Spleen (tissue), 11 donors: ENCODE measurements around the gene FADS3. TPM values are rescaled to one million over a fixed set of nuclear protein-coding genes. Genes with fewer than 3 reads are reported as not detected.

ENCODE experiments used
- DNase-seq: peaks from one replicate; pipeline ENCODE4 v3.0.0-alpha.2; 2020
- H3K27ac ChIP-seq, 8 donors: fragments of 200-600 bp; sonication (generic) in 7 of 8; 1 replicate in 4 of 8; 2 replicates in 4 of 8; pipeline versions ENCODE4 v1.5.0 to v1.8.0; 2016 to 2021; ENCODE audit warnings: inconsistent platforms in 4 of 8, mild to moderate bottlenecking in 4 of 8, moderate library complexity in 1 of 8
- H3K27me3 ChIP-seq, 7 donors: fragments of 200-600 bp; sonication (generic) in 6 of 7; replicated peaks in 1 of 7; 1 replicate in 4 of 7; 2 replicates in 3 of 7; pipeline versions ENCODE4 v1.5.0 to v1.8.0; 2016 to 2021; ENCODE audit warnings: inconsistent platforms in 3 of 7, mild to moderate bottlenecking in 1 of 7
- H3K36me3 ChIP-seq, 6 donors: fragments of 200-600 bp; sonication (generic) in 5 of 6; 1 replicate in 4 of 6; 2 replicates in 2 of 6; pipeline versions ENCODE4 v1.5.0 to v1.8.0; 2016 to 2021; ENCODE audit warnings: inconsistent platforms in 2 of 6
- H3K4me1 ChIP-seq, 6 donors: fragments of 200-600 bp; sonication (generic) in 5 of 6; 1 replicate in 3 of 6; 2 replicates in 3 of 6; pipeline versions ENCODE4 v1.5.0 to v1.8.0; 2016 to 2021; ENCODE audit warnings: inconsistent platforms in 3 of 6
- H3K4me3 ChIP-seq, 8 donors: fragments of 200-600 bp; sonication (generic) in 7 of 8; 1 replicate in 4 of 8; 2 replicates in 4 of 8; pipeline versions ENCODE4 v1.5.0 to v1.8.0; 2016 to 2021; ENCODE audit warnings: inconsistent platforms in 4 of 8, mild to moderate bottlenecking in 4 of 8, moderate library complexity in 2 of 8
- H3K9me3 ChIP-seq, 8 donors: fragments of 200-600 bp; sonication (generic) in 7 of 8; 1 replicate in 4 of 8; 2 replicates in 4 of 8; pipeline versions ENCODE4 v1.5.0 to v1.8.0; 2016 to 2021; ENCODE audit warnings: inconsistent platforms in 4 of 8
- CTCF ChIP-seq, 11 experiments: fragments of 200-600 bp in 7 of 11; fragments of 450-650 bp in 4 of 11; sonication (generic) in 4 of 11; IDR thresholded peaks in 8 of 11; conservative IDR thresholded peaks in 3 of 11; 1 replicate in 7 of 11; 2 replicates in 4 of 11; pipeline versions ENCODE4 v1.4.0 to v1.8.0; 2016 to 2021; ENCODE audit warnings: antibody characterized with exemption in 11 of 11, inconsistent platforms in 4 of 11, mild to moderate bottlenecking in 1 of 11
- POLR2A ChIP-seq, 3 donors: fragments of 450-650 bp; IDR thresholded peaks; one replicate each; pipeline ENCODE4 v1.5.1; 2017; ENCODE audit warnings: antibody characterized with exemption in 3 of 3, mild to moderate bottlenecking in 1 of 3
- POLR2AphosphoS5 ChIP-seq, 3 donors: sonication (generic); formaldehyde crosslinking; IDR thresholded peaks; one replicate each; pipeline ENCODE4 v1.5.1; 2017; ENCODE audit warnings: antibody characterized with exemption in 3 of 3
- WGBS, 5 donors: extraction: QIAGEN DNeasy Blood & Tissue Kit in 3 of 5; methylation state at CpG; one replicate each; pipeline versions ENCODE4 v1.1.5 to v1.1.7; 2013 to 2018; 5-methylcytosine and 5-hydroxymethylcytosine counted together
- intact Hi-C: fragments of 100-400 bp; cut with DNase I; formaldehyde crosslinking; loops from one replicate; pipeline ENCODE4 v1.15.0; 2023; ENCODE audit warnings: low total_unique reads
- polyA plus RNA-seq, 3 donors: library from polyadenylated mRNA; stranded (reverse); fragments of 200-250 nt; gene quantifications; one replicate each; pipeline ENCODE4 v1.2.1, GENCODE V29; 2013
- total RNA-seq, 7 donors: library from RNA; depleted of rRNA in 3 of 7; stranded (reverse); fragments of >200 nt in 3 of 7; fragmentation: NEBNext Ultra II Directional in 4 of 7; extraction: Animal tissue kit (Norgen Biotek cat#: 25700) in 4 of 7; gene quantifications; one replicate each; pipeline versions ENCODE4 v1.1.0 to v1.2.1, GENCODE V29; 2016 to 2021
- donor health status: healthy with polysubstance abuse.
- donor health status: DM: no; HTN: no; CAD: no; lungs with moderate emphysema.
- donor health status: DM: no; HTN: no; CAD: no.
- donor health status: Bipolar disorder and iron deficiency.
- donor health status: healthy.
- donor health status: DM: no; HTN: no; CAD: no.
- donor health status: DM: yes; HTN: yes; CAD: no.

FADS3 gene
- total and polyA plus RNA-seq, 10 donors, result 26.3 to 63.6 (median 38.5) TPM

- Histone ChIP-seq H3K4me1 (peaks cover 14 to 79% (median 40%) of the 10 kb centered on the region in 6 donors), H3K27me3 (peaks cover 0 to 15% (median 0%) of the 10 kb centered on the region in 7 donors), H3K4me3 (peak overlapping the region; percentile 62 to 96 (median 76)), H3K27ac (peak overlapping the region; percentile 69 to 94 (median 84)), H3K9me3 (no peaks in the 10 kb centered on the region), H3K36me3 (no peaks in the 10 kb centered on the region)
- peak in 1 of 3 donors; percentile 45 for TF ChIP-seq POLR2AphosphoS5 (IDR thresholded peaks at IDR 0.05)
- peak in 2 of 11 experiments; percentile 16 to 29 for TF ChIP-seq CTCF (IDR thresholded peaks at IDR 0.05 in 8 of 11, conservative IDR thresholded peaks at IDR 0.05 in 3 of 11)
- TF ChIP-seq POLR2A (IDR thresholded peaks at IDR 0.05), result no peak
- WGBS, 5 donors, result 1 to 5% (median 2%) methylated on average over 11 to 38 of the region's 38 CpGs
- DNase-seq, result peak; percentile 89
- intact Hi-C loops, result loop anchor here (10.0 kb wide), 1 partner anchor 96 kb away; the partner anchor contains the start of genes FEN1 and TMEM258
These were observed 615 bp downstream of the FADS3 start for GRCh38 chr11:61890529-61891330.

GRCh38 chr11:61889831-61890230 is 1.5 kb downstream of the FADS3 start:
- WGBS, 5 donors, result 91 to 95% (median 92%) methylated on average over 10 of the region's 10 CpGs
- Histone ChIP-seq H3K4me1 (peaks cover 14 to 70% (median 40%) of the 10 kb centered on the region in 6 donors), H3K9me3 (no peaks in the 10 kb centered on the region), H3K36me3 (no peaks in the 10 kb centered on the region), H3K4me3 (peak overlapping the region in 1 of 8 donors; percentile 96), H3K27me3 (peaks cover 0 to 15% (median 0%) of the 10 kb centered on the region in 7 donors), H3K27ac (peak overlapping the region in 1 of 8 donors; percentile 84)
- intact Hi-C loops, result loop anchor here (10.0 kb wide), 1 partner anchor 95 kb away; the partner anchor contains the start of genes FEN1 and TMEM258
- TF ChIP-seq POLR2A (IDR thresholded peaks at IDR 0.05) (no peak), POLR2AphosphoS5 (IDR thresholded peaks at IDR 0.05) (no peak), CTCF (IDR thresholded peaks at IDR 0.05 in 8 of 11, conservative IDR thresholded peaks at IDR 0.05 in 3 of 11) (no peak)
- DNase-seq, result no peak

GRCh38 chr11:61888590-61888989 is 2.8 kb downstream of the FADS3 start:
- peak overlapping the region in 7 of 8 donors; percentile 35 to 73 (median 48) for H3K27ac ChIP-seq
- no peak for TF ChIP-seq POLR2A (IDR thresholded peaks at IDR 0.05)
- no peak for TF ChIP-seq CTCF (IDR thresholded peaks at IDR 0.05 in 8 of 11, conservative IDR thresholded peaks at IDR 0.05 in 3 of 11)
- no peak for TF ChIP-seq POLR2AphosphoS5 (IDR thresholded peaks at IDR 0.05)
- H3K9me3 ChIP-seq, result no peaks in the 10 kb centered on the region
- WGBS, 5 donors, result 88 to 97% (median 91%) methylated on average over 12 of the region's 12 CpGs
- no peak for DNase-seq
- H3K27me3 ChIP-seq, result peaks cover 0 to 15% (median 0%) of the 10 kb centered on the region in 7 donors
- intact Hi-C loops, result no loop called here
- H3K36me3 ChIP-seq, result no peaks in the 10 kb centered on the region
- peaks cover 14 to 61% (median 36%) of the 10 kb centered on the region in 6 donors for H3K4me1 ChIP-seq
- no peak overlapping the region for H3K4me3 ChIP-seq
